Muscle layer of colon (tissue), 2 donors: ENCODE results near the gene TUBAL3.

Experiments
- H3K27ac ChIP-seq: one replicate; pipeline ENCODE4 v1.7.0; 2013; ENCODE audit warnings: low read depth, mild to moderate bottlenecking, low read length, moderate library complexity
- H3K27me3 ChIP-seq, 2 donors: one replicate each; pipeline ENCODE4 v1.7.0; 2013; ENCODE audit warnings: low read length in 2 of 2, mild to moderate bottlenecking in 2 of 2; ENCODE audit not compliant: insufficient read depth in 2 of 2, control insufficient read depth in 1 of 2
- H3K36me3 ChIP-seq: one replicate; pipeline ENCODE4 v1.7.0; 2013; ENCODE audit warnings: mild to moderate bottlenecking, low read length; ENCODE audit not compliant: insufficient read depth
- H3K4me1 ChIP-seq: one replicate; pipeline ENCODE4 v1.7.0; 2013; ENCODE audit warnings: mild to moderate bottlenecking, low read length; ENCODE audit not compliant: insufficient read depth
- H3K4me3 ChIP-seq, 2 donors: one replicate each; pipeline ENCODE4 v1.7.0; 2013; ENCODE audit warnings: low read length in 2 of 2, low read depth in 1 of 2, mild to moderate bottlenecking in 1 of 2, moderate library complexity in 1 of 2
- H3K9ac ChIP-seq: one replicate; pipeline ENCODE4 v1.7.0; 2013; ENCODE audit warnings: low read length
- H3K9me3 ChIP-seq: one replicate; pipeline ENCODE4 v1.7.0; 2013; ENCODE audit warnings: mild to moderate bottlenecking, low read length
- donor health status: abdominal sarcoma.
- donor health status: Adenocarcinoma of cecum.

The TUBAL3 gene

GRCh38 chr10:5373891-5374611 lies 30.6 kb downstream of the TUBAL3 start:
- Histone ChIP-seq H3K27ac (no peak overlapping the region), H3K4me3 (no peak overlapping the region), H3K36me3 (no peaks in the 10 kb centered on the region), H3K9me3 (no peaks in the 10 kb centered on the region), H3K4me1 (no peaks in the 10 kb centered on the region), H3K27me3 (no peaks in the 10 kb centered on the region), H3K9ac (no peak overlapping the region)

GRCh38 chr10:5373307-5373706 lies 31.3 kb downstream of the TUBAL3 start:
- Histone ChIP-seq H3K4me1 (no peaks in the 10 kb centered on the region), H3K4me3 (no peak overlapping the region), H3K36me3 (no peaks in the 10 kb centered on the region), H3K27ac (no peak overlapping the region), H3K9me3 (no peaks in the 10 kb centered on the region), H3K9ac (no peak overlapping the region), H3K27me3 (no peaks in the 10 kb centered on the region)

GRCh38 chr10:5370493-5371352 lies 33.9 kb downstream of the TUBAL3 start:
- no peaks in the 10 kb centered on the region for H3K4me1 ChIP-seq
- no peak overlapping the region for H3K4me3 ChIP-seq
- no peaks in the 10 kb centered on the region for H3K9me3 ChIP-seq
- no peaks in the 10 kb centered on the region for H3K36me3 ChIP-seq
- no peak overlapping the region for H3K9ac ChIP-seq
- H3K27me3 ChIP-seq = no peaks in the 10 kb centered on the region
- H3K27ac ChIP-seq = no peak overlapping the region

GRCh38 chr10:5369362-5370158 lies 35.1 kb downstream of the TUBAL3 start:
- Histone ChIP-seq H3K36me3 (no peaks in the 10 kb centered on the region), H3K4me3 (no peak overlapping the region), H3K4me1 (no peaks in the 10 kb centered on the region), H3K27me3 (peaks cover 0 to 8% of the 10 kb centered on the region in 2 donors), H3K27ac (no peak overlapping the region), H3K9me3 (no peaks in the 10 kb centered on the region), H3K9ac (no peak overlapping the region)

GRCh38 chr10:5365928-5366327 lies 38.7 kb downstream of the TUBAL3 start:
- H3K9ac ChIP-seq = no peak overlapping the region
- H3K4me3 ChIP-seq = no peak overlapping the region
- H3K9me3 ChIP-seq = no peaks in the 10 kb centered on the region
- peaks cover 0 to 18% of the 10 kb centered on the region in 2 donors for H3K27me3 ChIP-seq
- no peaks in the 10 kb centered on the region for H3K36me3 ChIP-seq
- no peaks in the 10 kb centered on the region for H3K4me1 ChIP-seq
- H3K27ac ChIP-seq = no peak overlapping the region

GRCh38 chr10:5364890-5365338 lies 39.7 kb downstream of the TUBAL3 start, which contains the start of gene UCN3:
Gene UCN3 (plus strand): TSS chr10:5364966. CDS start chr10:5373721, 8,755 bp downstream.
- Histone ChIP-seq H3K9me3 (no peaks in the 10 kb centered on the region), H3K4me3 (no peak within 1 kb of the TSS), H3K9ac (no peak within 1 kb of the TSS), H3K27ac (no peak within 1 kb of the TSS), H3K27me3 (peaks cover 0 to 18% of the 10 kb centered on the region in 2 donors), H3K4me1 (no peaks in the 10 kb centered on the region), H3K36me3 (no peaks in the 10 kb centered on the region)

GRCh38 chr10:5364374-5364773 lies 40.3 kb downstream of the TUBAL3 start:
- Histone ChIP-seq H3K36me3 (no peaks in the 10 kb centered on the region), H3K4me3 (no peak overlapping the region), H3K27ac (no peak overlapping the region), H3K27me3 (peaks cover 0 to 18% of the 10 kb centered on the region in 2 donors), H3K9me3 (no peaks in the 10 kb centered on the region), H3K4me1 (no peaks in the 10 kb centered on the region), H3K9ac (no peak overlapping the region)

GRCh38 chr10:5362873-5363272 lies 41.8 kb downstream of the TUBAL3 start:
- no peaks in the 10 kb centered on the region for H3K36me3 ChIP-seq
- no peaks in the 10 kb centered on the region for H3K4me1 ChIP-seq
- no peak overlapping the region for H3K27ac ChIP-seq
- H3K4me3 ChIP-seq = no peak overlapping the region
- peaks cover 0 to 18% of the 10 kb centered on the region in 2 donors for H3K27me3 ChIP-seq
- no peak overlapping the region for H3K9ac ChIP-seq
- H3K9me3 ChIP-seq = no peaks in the 10 kb centered on the region

GRCh38 chr10:5361966-5362365 lies 42.7 kb downstream of the TUBAL3 start:
- H3K4me1 ChIP-seq = no peaks in the 10 kb centered on the region
- no peak overlapping the region for H3K4me3 ChIP-seq
- H3K27ac ChIP-seq = no peak overlapping the region
- H3K9me3 ChIP-seq = no peaks in the 10 kb centered on the region
- no peaks in the 10 kb centered on the region for H3K36me3 ChIP-seq
- H3K9ac ChIP-seq = no peak overlapping the region
- H3K27me3 ChIP-seq = peaks cover 0 to 18% of the 10 kb centered on the region in 2 donors

GRCh38 chr10:5360318-5360915 lies 44.2 kb downstream of the TUBAL3 start:
- no peak overlapping the region for H3K4me3 ChIP-seq
- no peaks in the 10 kb centered on the region for H3K36me3 ChIP-seq
- H3K4me1 ChIP-seq = no peaks in the 10 kb centered on the region
- H3K27me3 ChIP-seq = peaks cover 0 to 15% of the 10 kb centered on the region in 2 donors
- H3K9ac ChIP-seq = no peak overlapping the region
- no peak overlapping the region for H3K27ac ChIP-seq
- H3K9me3 ChIP-seq = no peaks in the 10 kb centered on the region
